CD4-positive, alpha-beta T cell treated with Interleukin-4 for 1 hour (primary cell): ENCODE data around the gene PLEKHG5.
A peak's percentile ranks its signal among the peaks of the same experiment; 100 is the strongest.

ENCODE experiments used
- DNase-seq, 2 donors: peaks; one replicate each; pipeline ENCODE4 v3.0.0-alpha.2; 2020 to 2022

The PLEKHG5 gene

GRCh38 chr1:6475381-6476133 lies 15.9 kb downstream of the PLEKHG5 start:
- peak; percentile 72 to 85 for DNase-seq

- DNase-seq, result no peak
These were observed 16.6 kb downstream of the PLEKHG5 start for GRCh38 chr1:6474815-6475282.

- no peak for DNase-seq
These were observed 17.3 kb downstream of the PLEKHG5 start for GRCh38 chr1:6473974-6474814.

GRCh38 chr1:6473156-6473555 lies 18.3 kb downstream of the PLEKHG5 start:
- no peak for DNase-seq

GRCh38 chr1:6472391-6472790 lies 19.1 kb downstream of the PLEKHG5 start:
- DNase-seq, result no peak

GRCh38 chr1:6471970-6472368 lies 19.5 kb downstream of the PLEKHG5 start:
- no peak for DNase-seq

- peak in 1 of 2 donors; percentile 39 for DNase-seq
These were observed 20.1 kb downstream of the PLEKHG5 start for GRCh38 chr1:6471086-6471969.

GRCh38 chr1:6470132-6471085 lies 21.1 kb downstream of the PLEKHG5 start:
- DNase-seq, result peak in 1 of 2 donors; percentile 31

- no peak for DNase-seq
These were observed 22.6 kb downstream of the PLEKHG5 start for GRCh38 chr1:6468729-6469461.

- no peak for DNase-seq
These were observed 23.5 kb downstream of the PLEKHG5 start for GRCh38 chr1:6467744-6468688.

GRCh38 chr1:6467224-6467623 lies 24.2 kb downstream of the PLEKHG5 start:
- no peak for DNase-seq

GRCh38 chr1:6466751-6467150 lies 24.7 kb downstream of the PLEKHG5 start:
- DNase-seq, result no peak

- peak; percentile 51 to 67 for DNase-seq
These were observed 25.4 kb downstream of the PLEKHG5 start, which contains the start of gene TNFRSF25 for GRCh38 chr1:6466023-6466422. Gene TNFRSF25 (minus strand): TSS chr1:6466173. CDS start chr1:6466107, 66 bp downstream.

- peak in 1 of 2 donors; percentile 56 for DNase-seq
These were observed 25.9 kb downstream of the PLEKHG5 start for GRCh38 chr1:6465461-6466005.

GRCh38 chr1:6464915-6465314 lies 26.6 kb downstream of the PLEKHG5 start:
- no peak for DNase-seq

GRCh38 chr1:6464514-6464836 lies 27.0 kb downstream of the PLEKHG5 start:
- peak in 1 of 2 donors; percentile 53 for DNase-seq

- no peak for DNase-seq
These were observed 28.4 kb downstream of the PLEKHG5 start for GRCh38 chr1:6463120-6463412.

- DNase-seq, result no peak
These were observed 28.9 kb downstream of the PLEKHG5 start for GRCh38 chr1:6462412-6463119.
